Ishikawa (cell line): ENCODE data around the gene PNLIPRP2.

Source experiments
- FOXM1 ChIP-seq: IDR thresholded peaks from 2 replicates; pipeline ENCODE4 v1.6.1; 2012; ENCODE audit warnings: low read depth, borderline replicate concordance
- TCF12 ChIP-seq: IDR thresholded peaks from 2 replicates; pipeline ENCODE4 v1.6.1; 2012; ENCODE audit warnings: low read depth
- TEAD4 ChIP-seq: IDR thresholded peaks from 2 replicates; pipeline ENCODE4 v1.6.1; 2012
- YY1 ChIP-seq: IDR thresholded peaks from 2 replicates; pipeline ENCODE4 v1.6.1; 2012; ENCODE audit warnings: low read depth

GRCh38 chr10:116597543-116597942 is 23.2 kb upstream of the PNLIPRP2 start:
- TF ChIP-seq TCF12 (no peak), FOXM1 (no peak), YY1 (no peak), TEAD4 (no peak)
